Activated CD8-positive, alpha-beta memory T cell treated with anti-CD3 and anti-CD28 coated beads, Interleukin-2, amount 10 ng/mL, durations not matched to agents 7 days and 5 days (primary cell): Measurements from ENCODE around the gene APOBEC4. TPM values are rescaled to one million over a fixed set of nuclear protein-coding genes. Genes with fewer than 3 reads are reported as not detected.
"Not testable (repeated sequence)": the region's sequence is repeated elsewhere in the genome, so short reads cannot be mapped to it uniquely, and the experiment has no call there.

Experiments
- ATAC-seq: fragments of 150-1000 bp; cut with Tn5 transposase; one replicate; pipeline ENCODE4 v1.10.0; 2021; ENCODE audit warnings: moderate library complexity
- CTCF ChIA-PET: fragments of 350-600 bp; sonication (Branson Sonifier 250); formaldehyde crosslinking; loops from one replicate; lab custom pipeline; 2021; ENCODE audit warnings: antibody characterized with exemption; lab: Charles Lee
- DNase-seq: peaks from one replicate; pipeline ENCODE4 v3.0.0-alpha.2; 2020
- H3K27ac Mint-ChIP-seq: one replicate; pipeline ENCODE4 v1.8.0; 2021; ENCODE audit warnings: mild to moderate bottlenecking, mixed read lengths
- H3K27me3 Mint-ChIP-seq: one replicate; pipeline ENCODE4 v1.8.0; 2021; ENCODE audit warnings: mixed read lengths
- H3K36me3 Mint-ChIP-seq: one replicate; pipeline ENCODE4 v1.8.0; 2021; ENCODE audit warnings: mild to moderate bottlenecking, mixed read lengths
- H3K4me1 Mint-ChIP-seq: one replicate; pipeline ENCODE4 v1.8.0; 2021; ENCODE audit warnings: mixed read lengths
- H3K4me3 Mint-ChIP-seq: one replicate; pipeline ENCODE4 v1.8.0; 2021; ENCODE audit warnings: mild to moderate bottlenecking, moderate library complexity, mixed read lengths
- H3K9me3 Mint-ChIP-seq: one replicate; pipeline ENCODE4 v1.8.0; 2022; ENCODE audit warnings: low read depth, mixed read lengths
- total RNA-seq, 2 experiments: library from RNA; stranded (reverse); gene quantifications; one replicate each; pipeline ENCODE4 v1.2.3, GENCODE V29; 2021

APOBEC4 gene
- total RNA-seq, 2 experiments from 2014 or later, result not detected

GRCh38 chr1:183636783-183637182, 16.3 kb downstream of the APOBEC4 start:
- peak overlapping the region; percentile 98 for H3K4me3 Mint-ChIP-seq
- peaks cover 27% of the 10 kb centered on the region for H3K4me1 Mint-ChIP-seq
- DNase-seq (no peak), ATAC-seq (no peak)
- H3K9me3 Mint-ChIP-seq, result no peaks in the 10 kb centered on the region
- peaks cover 23% of the 10 kb centered on the region for H3K36me3 Mint-ChIP-seq
- H3K27me3 Mint-ChIP-seq, result peaks cover 24% of the 10 kb centered on the region
- H3K27ac Mint-ChIP-seq, result no peak overlapping the region
- CTCF ChIA-PET, result interaction anchor here (2.3 kb wide), 1 partner anchor 18 kb away, joined by 10 read pairs; no protein-coding TSS in a partner anchor

GRCh38 chr1:183636334-183636682, 16.8 kb downstream of the APOBEC4 start:
- Mint-ChIP-seq H3K4me3 (peak overlapping the region; percentile 98), H3K4me1 (peaks cover 27% of the 10 kb centered on the region), H3K27ac (peak overlapping the region; percentile 100), H3K27me3 (peaks cover 20% of the 10 kb centered on the region), H3K36me3 (peaks cover 26% of the 10 kb centered on the region), H3K9me3 (no peaks in the 10 kb centered on the region)
- ATAC-seq (no peak), DNase-seq (no peak)
- CTCF ChIA-PET, result interaction anchor here (1.1 to 5.5 kb wide), 3 partner anchors 8 to 49 kb away, joined by 3 to 38 read pairs (median 6); partner anchors contain the start of gene APOBEC4

GRCh38 chr1:183635606-183636333, 17.3 kb downstream of the APOBEC4 start, which contains the start of gene ARPC5:
ARPC5 (minus strand) TSS chr1:183635783; CDS start chr1:183635659, 124 bp downstream.
- peak within 1 kb of the TSS; percentile 100 for H3K27ac Mint-ChIP-seq
- CTCF ChIA-PET, result interaction anchor here (1.1 to 5.5 kb wide), 4 partner anchors 9 to 280 kb away, joined by 3 to 38 read pairs (median 4); partner anchors contain the start of gene APOBEC4
- ATAC-seq (peak; percentile 94), DNase-seq (peak; percentile 97)
- H3K27me3 Mint-ChIP-seq, result peaks cover 19% of the 10 kb centered on the region
- no peaks in the 10 kb centered on the region for H3K9me3 Mint-ChIP-seq
- H3K4me3 Mint-ChIP-seq, result peak within 1 kb of the TSS; percentile 98
- peaks cover 30% of the 10 kb centered on the region for H3K4me1 Mint-ChIP-seq
- peaks cover 29% of the 10 kb centered on the region for H3K36me3 Mint-ChIP-seq

GRCh38 chr1:183635099-183635605, 18.0 kb downstream of the APOBEC4 start:
- peak overlapping the region; percentile 98 for H3K4me3 Mint-ChIP-seq
- CTCF ChIA-PET, result interaction anchor here (1.1 to 5.5 kb wide), 4 partner anchors 9 to 281 kb away, joined by 3 to 38 read pairs (median 4); partner anchors contain the start of gene APOBEC4
- ATAC-seq (peak; percentile 6), DNase-seq (peak; percentile 57)
- no peaks in the 10 kb centered on the region for H3K9me3 Mint-ChIP-seq
- peak overlapping the region; percentile 100 for H3K27ac Mint-ChIP-seq
- H3K36me3 Mint-ChIP-seq, result peaks cover 34% of the 10 kb centered on the region
- peaks cover 35% of the 10 kb centered on the region for H3K4me1 Mint-ChIP-seq
- H3K27me3 Mint-ChIP-seq, result peaks cover 18% of the 10 kb centered on the region

GRCh38 chr1:183634429-183635065, 18.6 kb downstream of the APOBEC4 start:
- Mint-ChIP-seq H3K4me3 (peak overlapping the region; percentile 98), H3K27ac (peak overlapping the region; percentile 100), H3K4me1 (peaks cover 38% of the 10 kb centered on the region), H3K27me3 (peaks cover 12% of the 10 kb centered on the region), H3K36me3 (peaks cover 38% of the 10 kb centered on the region), H3K9me3 (no peaks in the 10 kb centered on the region)
- no peak for ATAC-seq
- CTCF ChIA-PET, result interaction anchor here (0.8 to 5.5 kb wide), 9 partner anchors 10 to 282 kb away, joined by 3 to 38 read pairs (median 6); partner anchors contain the start of genes APOBEC4 and NCF2
- no peak for DNase-seq

- peak; percentile 27 for ATAC-seq
Measured at GRCh38 chr1:183633676-183634343, 19.3 kb downstream of the APOBEC4 start.

GRCh38 chr1:183632964-183633363, 20.2 kb downstream of the APOBEC4 start:
- Mint-ChIP-seq H3K27ac (peak overlapping the region; percentile 100), H3K4me3 (peak overlapping the region; percentile 98), H3K27me3 (peaks cover 5% of the 10 kb centered on the region), H3K36me3 (peaks cover 53% of the 10 kb centered on the region), H3K4me1 (peaks cover 53% of the 10 kb centered on the region), H3K9me3 (no peaks in the 10 kb centered on the region)
- CTCF ChIA-PET, result interaction anchor here (0.7 to 5.5 kb wide), 7 partner anchors 14 to 283 kb away, joined by 3 to 38 read pairs (median 7); partner anchors contain the start of genes APOBEC4 and NCF2
- ATAC-seq (no peak), DNase-seq (peak; percentile 49)

More at GRCh38 chr1:183633676-183634343, 19.3 kb downstream of the APOBEC4 start:
- Mint-ChIP-seq H3K36me3 (peaks cover 45% of the 10 kb centered on the region), H3K4me3 (peak overlapping the region; percentile 98), H3K27me3 (peaks cover 10% of the 10 kb centered on the region), H3K9me3 (no peaks in the 10 kb centered on the region), H3K4me1 (peaks cover 45% of the 10 kb centered on the region), H3K27ac (peak overlapping the region; percentile 100)
- DNase-seq, result peak; percentile 52
- CTCF ChIA-PET, result interaction anchor here (0.7 to 5.5 kb wide), 9 partner anchors 10 to 282 kb away, joined by 3 to 38 read pairs (median 5); partner anchors contain the start of genes APOBEC4 and NCF2

- peak overlapping the region; percentile 48 for H3K4me3 Mint-ChIP-seq
- ATAC-seq (no peak), DNase-seq (no peak)
- H3K36me3 Mint-ChIP-seq, result peaks cover 54% of the 10 kb centered on the region
- peaks cover 3% of the 10 kb centered on the region for H3K27me3 Mint-ChIP-seq
- no peaks in the 10 kb centered on the region for H3K9me3 Mint-ChIP-seq
- H3K27ac Mint-ChIP-seq, result no peak overlapping the region
- peaks cover 54% of the 10 kb centered on the region for H3K4me1 Mint-ChIP-seq
- CTCF ChIA-PET, result interaction anchor here (1.5 to 5.5 kb wide), 3 partner anchors 22 to 161 kb away, joined by 3 to 38 read pairs (median 10); partner anchors contain the start of gene APOBEC4
Measured at GRCh38 chr1:183632114-183632513, 21.0 kb downstream of the APOBEC4 start.

- ATAC-seq, result no peak
- CTCF ChIA-PET, result interaction anchor here (5.5 kb wide), 1 partner anchor 23 kb away, joined by 38 read pairs; the partner anchor contains the start of gene APOBEC4
- DNase-seq, result no peak
- H3K4me3 Mint-ChIP-seq, result peak overlapping the region; percentile 17
- peak overlapping the region; percentile 1 for H3K27ac Mint-ChIP-seq
- H3K4me1 Mint-ChIP-seq, result peaks cover 45% of the 10 kb centered on the region
- H3K27me3 Mint-ChIP-seq, result no peaks in the 10 kb centered on the region
- H3K36me3 Mint-ChIP-seq, result peaks cover 54% of the 10 kb centered on the region
- H3K9me3 Mint-ChIP-seq, result no peaks in the 10 kb centered on the region
Measured at GRCh38 chr1:183630748-183631147, 22.4 kb downstream of the APOBEC4 start.

- Mint-ChIP-seq H3K4me1 (peaks cover 43% of the 10 kb centered on the region), H3K4me3 (no peak overlapping the region), H3K27ac (peak overlapping the region; percentile 10), H3K36me3 (peaks cover 52% of the 10 kb centered on the region), H3K27me3 (no peaks in the 10 kb centered on the region), H3K9me3 (no peaks in the 10 kb centered on the region)
- ATAC-seq (no peak), DNase-seq (no peak)
- CTCF ChIA-PET, result interaction anchor here (0.7 kb wide), 1 partner anchor 75 kb away, joined by 3 read pairs; no protein-coding TSS in a partner anchor
Measured at GRCh38 chr1:183628537-183628936, 24.6 kb downstream of the APOBEC4 start.

- H3K27me3 Mint-ChIP-seq, H3K27ac Mint-ChIP-seq, ATAC-seq, DNase-seq, H3K4me3 Mint-ChIP-seq, H3K9me3 Mint-ChIP-seq: not testable (repeated sequence)
- H3K36me3 Mint-ChIP-seq, result peaks cover 43% of the 10 kb centered on the region
- CTCF ChIA-PET, result interaction anchor here (1.8 kb wide), 1 partner anchor 22 kb away, joined by 6 read pairs; no protein-coding TSS in a partner anchor
- peaks cover 28% of the 10 kb centered on the region for H3K4me1 Mint-ChIP-seq
Measured at GRCh38 chr1:183626236-183626635, 26.9 kb downstream of the APOBEC4 start.
